Measurements from ENCODE around the gene CDH11.

DNA sequence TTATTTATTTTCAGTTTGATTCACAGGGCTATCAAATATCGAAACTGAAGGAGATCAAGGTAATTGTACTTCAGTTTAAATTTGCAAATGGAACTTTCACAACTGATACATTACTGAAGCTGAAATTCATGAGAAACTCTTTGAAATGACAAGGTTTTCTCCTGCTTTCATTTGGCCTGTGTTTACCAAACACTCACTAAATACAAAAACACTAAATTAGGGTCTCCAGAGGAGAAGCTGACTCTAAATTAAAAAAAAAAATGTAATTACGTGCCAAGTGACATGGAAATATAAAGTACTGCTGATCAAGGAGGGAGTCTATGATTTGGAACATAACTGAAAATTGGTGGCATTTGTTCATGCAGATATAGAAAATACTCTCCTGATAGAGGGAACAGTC lies 205.8 kb downstream of the CDH11 start:
- TF ChIP-seq EZH2phosphoT487 (IDR thresholded peaks at IDR 0.05; ENCODE audit: low read length) (no peak), EZH2 (optimal IDR thresholded peaks at IDR 0.05; ENCODE audit: low read depth, low read length) (no peak)
- TF ChIP-seq, protein P1, sequence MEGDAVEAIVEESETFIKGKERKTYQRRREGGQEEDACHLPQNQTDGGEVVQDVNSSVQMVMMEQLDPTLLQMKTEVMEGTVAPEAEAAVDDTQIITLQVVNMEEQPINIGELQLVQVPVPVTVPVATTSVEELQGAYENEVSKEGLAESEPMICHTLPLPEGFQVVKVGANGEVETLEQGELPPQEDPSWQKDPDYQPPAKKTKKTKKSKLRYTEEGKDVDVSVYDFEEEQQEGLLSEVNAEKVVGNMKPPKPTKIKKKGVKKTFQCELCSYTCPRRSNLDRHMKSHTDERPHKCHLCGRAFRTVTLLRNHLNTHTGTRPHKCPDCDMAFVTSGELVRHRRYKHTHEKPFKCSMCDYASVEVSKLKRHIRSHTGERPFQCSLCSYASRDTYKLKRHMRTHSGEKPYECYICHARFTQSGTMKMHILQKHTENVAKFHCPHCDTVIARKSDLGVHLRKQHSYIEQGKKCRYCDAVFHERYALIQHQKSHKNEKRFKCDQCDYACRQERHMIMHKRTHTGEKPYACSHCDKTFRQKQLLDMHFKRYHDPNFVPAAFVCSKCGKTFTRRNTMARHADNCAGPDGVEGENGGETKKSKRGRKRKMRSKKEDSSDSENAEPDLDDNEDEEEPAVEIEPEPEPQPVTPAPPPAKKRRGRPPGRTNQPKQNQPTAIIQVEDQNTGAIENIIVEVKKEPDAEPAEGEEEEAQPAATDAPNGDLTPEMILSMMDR (IDR thresholded peaks at IDR 0.05; ENCODE audit: low read length), result no peak
